RPMI7951 (cell line): ENCODE measurements around the gene PON3. TPM values are rescaled to one million over a fixed set of nuclear protein-coding genes. Genes with fewer than 3 reads are reported as not detected.

Source experiments
- DNase-seq: peaks from one replicate; pipeline ENCODE4 v3.0.0-alpha.2; 2012; ENCODE audit warnings: low read depth
- total RNA-seq: library from RNA; depleted of rRNA; stranded (reverse); fragments of >200 nt; shearing (Covaris generic); gene quantifications from 2 replicates; pipeline ENCODE4 v1.2.3, GENCODE V29; 2014

PON3 gene
- total RNA-seq, 1 experiment from 2014 or later, result not detected

- no peak for DNase-seq
Measured at GRCh38 chr7:95342029-95342428, 54.1 kb downstream of the PON3 start.

GRCh38 chr7:95340491-95340890 is 55.7 kb downstream of the PON3 start:
- DNase-seq, result no peak

DNA sequence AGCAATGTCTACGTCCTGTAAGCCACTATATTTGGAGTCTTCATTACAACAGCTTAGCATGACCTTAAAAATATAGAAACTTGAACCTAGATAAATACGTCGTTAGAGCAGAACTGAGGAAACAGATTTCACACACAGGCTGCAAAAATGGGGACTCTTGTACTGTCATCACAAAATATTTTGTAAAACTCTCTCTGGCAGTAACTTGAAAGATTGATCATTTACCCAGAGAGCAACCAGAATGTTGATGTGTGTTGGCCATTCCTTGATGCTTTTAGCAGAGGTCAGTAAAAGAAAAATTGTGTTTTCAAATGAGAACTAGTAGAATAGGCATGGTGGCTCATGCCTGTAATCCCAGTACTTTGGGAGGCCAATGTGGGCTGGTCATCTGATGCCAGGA is 57.3 kb downstream of the PON3 start:
- no peak for DNase-seq

DNA sequence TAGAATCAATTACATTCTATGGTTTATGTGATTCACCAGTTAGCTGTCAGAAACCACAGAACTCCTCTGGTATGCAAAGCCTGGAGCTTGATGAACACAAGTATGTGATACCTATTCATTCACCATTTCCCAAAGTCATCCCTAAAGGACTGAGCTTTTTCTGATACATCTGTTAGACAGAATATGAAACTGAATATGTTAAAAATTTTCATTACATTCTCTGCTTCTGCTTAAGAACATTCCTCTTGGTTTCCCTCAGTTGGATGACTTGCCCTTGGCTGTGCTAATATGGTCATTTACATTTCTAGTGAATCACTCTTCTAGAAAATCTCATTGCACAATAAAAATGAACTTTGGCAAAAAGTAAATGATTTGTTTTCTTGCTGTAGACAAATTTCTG is 61.1 kb downstream of the PON3 start:
- peak; percentile 72 for DNase-seq

DNA sequence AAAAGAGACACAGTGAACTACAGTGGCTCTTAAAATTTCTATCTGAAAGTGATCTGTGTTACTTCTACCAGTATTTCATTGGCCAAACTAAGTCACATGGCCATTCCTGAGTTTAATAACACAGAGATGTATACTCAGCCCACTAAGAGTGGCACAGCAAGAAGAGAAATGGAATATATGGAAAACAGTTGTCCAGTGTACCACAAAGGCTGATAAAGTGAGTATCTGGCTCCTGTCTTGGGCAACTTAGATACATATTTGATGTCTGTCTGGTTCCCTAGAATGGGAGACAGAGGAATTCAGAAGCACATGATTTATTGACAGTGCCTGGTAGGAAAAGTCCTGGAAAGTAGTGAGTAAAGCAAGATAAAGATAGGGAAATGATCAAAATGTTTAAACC is 61.7 kb downstream of the PON3 start:
- no peak for DNase-seq

GRCh38 chr7:95330961-95331337 is 65.2 kb downstream of the PON3 start:
- DNase-seq, result no peak

DNA sequence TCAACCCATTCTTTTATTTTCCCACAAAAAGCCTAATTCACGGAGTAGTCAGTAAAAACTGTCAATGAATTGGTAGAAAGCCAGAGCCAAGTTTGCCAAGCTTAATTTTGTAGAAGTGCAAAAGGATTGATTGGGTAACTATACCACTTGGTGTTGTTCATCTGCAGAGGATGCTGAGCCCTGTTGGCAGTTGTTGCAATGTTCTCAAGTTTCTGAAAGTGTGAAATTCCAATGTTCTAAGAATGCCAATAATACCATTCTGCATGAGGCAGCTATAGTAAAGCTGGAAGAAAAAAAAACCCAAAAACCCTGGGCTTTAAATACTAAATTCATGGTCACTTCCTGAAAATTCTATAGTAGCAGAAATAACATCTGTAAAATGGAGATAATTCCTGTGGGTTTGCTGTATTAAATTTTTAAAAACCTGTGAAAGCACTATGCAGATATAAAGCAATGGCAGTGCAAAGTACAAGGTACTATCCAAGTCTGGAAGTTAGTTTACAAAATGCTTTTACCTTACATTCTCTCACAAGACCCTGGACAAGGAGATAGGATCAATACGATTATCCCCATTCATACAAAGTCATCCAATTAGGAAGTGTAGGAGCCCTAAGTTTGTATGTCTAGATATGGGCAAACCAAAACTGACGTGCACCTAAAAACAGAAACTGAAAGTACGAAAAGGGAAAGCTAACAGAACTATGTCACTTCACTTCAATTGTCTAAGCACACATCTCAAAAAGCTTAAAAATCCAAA is 65.8 kb downstream of the PON3 start:
- DNase-seq, result peak; percentile 50

- peak; percentile 26 for DNase-seq
Measured at GRCh38 chr7:95327356-95327755, 68.8 kb downstream of the PON3 start.

GRCh38 chr7:95324431-95324830 is 71.7 kb downstream of the PON3 start, which contains the start of gene PON1:
PON1 (minus strand) TSS chr7:95324532; CDS start chr7:95324475, 57 bp downstream.
- no peak for DNase-seq

- no peak for DNase-seq
Measured at GRCh38 chr7:95323410-95324129, 72.6 kb downstream of the PON3 start.

GRCh38 chr7:95322854-95323253 is 73.3 kb downstream of the PON3 start:
- DNase-seq, result no peak

GRCh38 chr7:95322396-95322795 is 73.8 kb downstream of the PON3 start:
- DNase-seq, result peak; percentile 14

DNA sequence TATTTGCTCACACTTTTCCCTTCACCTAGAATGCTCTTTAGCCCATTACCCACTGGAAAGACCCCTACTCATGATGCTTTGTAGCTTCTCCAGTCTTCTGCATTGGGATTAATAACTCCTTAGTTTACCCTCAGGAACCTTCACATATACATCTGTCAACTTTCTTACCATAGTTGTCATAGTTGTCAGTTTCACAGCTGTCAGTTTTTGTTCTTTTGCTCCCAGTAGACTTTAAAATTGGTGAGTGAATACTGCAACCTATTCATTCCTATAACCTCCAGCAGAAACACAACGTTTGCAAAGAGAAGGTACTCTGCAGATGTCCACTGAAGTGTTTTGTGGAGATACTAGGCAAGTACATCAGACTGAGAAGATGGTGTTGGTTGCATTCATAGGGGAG is 74.5 kb downstream of the PON3 start:
- DNase-seq, result no peak

DNA sequence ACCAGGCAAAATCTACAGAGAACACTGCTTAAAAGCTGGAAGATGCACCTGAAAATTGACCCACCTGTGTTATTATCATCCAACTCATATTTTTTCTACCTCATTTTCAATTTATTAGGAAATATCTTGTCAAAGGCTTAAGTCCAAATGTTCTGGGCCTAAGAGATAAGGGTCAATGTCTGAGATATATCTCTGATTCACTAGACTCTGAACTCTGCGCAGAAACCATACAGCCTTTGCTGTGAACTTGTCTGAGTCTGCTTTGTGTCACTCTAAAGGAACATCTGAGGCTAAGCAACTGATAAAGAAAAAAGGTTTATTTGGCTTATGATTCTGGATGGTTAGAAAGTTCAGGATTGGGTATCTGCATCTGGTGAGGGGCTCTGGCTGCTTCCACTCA is 75.5 kb downstream of the PON3 start:
- DNase-seq, result no peak

DNA sequence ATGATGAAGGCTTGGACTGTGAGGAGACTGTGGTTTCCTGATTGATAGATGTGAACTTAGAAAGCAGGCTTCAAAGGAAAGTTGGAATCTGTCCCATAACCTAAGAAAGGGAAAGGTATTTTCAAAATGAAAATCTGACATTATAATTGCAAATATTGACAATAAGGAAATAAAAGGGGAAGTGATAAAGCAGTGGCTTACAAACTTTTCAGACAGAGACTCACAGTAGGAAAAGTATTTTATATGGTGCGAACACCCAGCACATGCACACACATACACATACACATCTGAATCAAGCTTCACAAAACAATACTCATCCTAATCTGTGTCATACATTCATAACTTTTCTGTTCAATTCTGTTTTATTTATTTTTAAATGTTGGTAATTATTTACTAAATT is 76.6 kb downstream of the PON3 start:
- DNase-seq, result no peak

DNA sequence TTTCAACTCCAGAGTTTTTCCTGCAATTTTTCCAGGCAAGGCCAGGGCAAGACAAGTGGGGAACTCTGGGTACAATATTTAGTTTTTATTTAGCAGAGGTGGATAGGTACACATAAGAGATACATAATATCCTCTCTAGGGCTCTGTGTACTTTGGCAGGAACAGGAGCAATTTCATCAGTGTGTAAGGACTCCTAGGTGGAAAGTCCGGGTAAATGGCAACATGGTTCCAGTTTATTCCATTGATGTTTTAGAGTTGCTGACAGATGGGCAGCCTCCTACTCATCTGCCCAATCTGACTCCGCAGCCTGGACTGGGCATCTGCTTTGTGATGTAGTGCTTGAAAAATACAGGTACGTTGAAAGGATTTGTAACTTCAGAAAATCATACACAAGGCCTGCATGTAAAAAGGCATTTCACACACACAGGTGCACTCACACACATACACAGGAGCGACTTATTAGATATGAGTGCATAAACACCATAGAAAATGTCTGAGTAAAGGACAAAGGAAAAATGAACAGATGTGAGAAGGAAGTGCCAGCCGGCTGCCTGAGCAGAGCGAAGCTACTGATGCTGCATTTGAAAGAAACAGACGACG is 77.6 kb downstream of the PON3 start:
- DNase-seq, result no peak

GRCh38 chr7:95317966-95318365 is 78.2 kb downstream of the PON3 start:
- no peak for DNase-seq

- no peak for DNase-seq
Measured at GRCh38 chr7:95317546-95317945, 78.6 kb downstream of the PON3 start.

DNA sequence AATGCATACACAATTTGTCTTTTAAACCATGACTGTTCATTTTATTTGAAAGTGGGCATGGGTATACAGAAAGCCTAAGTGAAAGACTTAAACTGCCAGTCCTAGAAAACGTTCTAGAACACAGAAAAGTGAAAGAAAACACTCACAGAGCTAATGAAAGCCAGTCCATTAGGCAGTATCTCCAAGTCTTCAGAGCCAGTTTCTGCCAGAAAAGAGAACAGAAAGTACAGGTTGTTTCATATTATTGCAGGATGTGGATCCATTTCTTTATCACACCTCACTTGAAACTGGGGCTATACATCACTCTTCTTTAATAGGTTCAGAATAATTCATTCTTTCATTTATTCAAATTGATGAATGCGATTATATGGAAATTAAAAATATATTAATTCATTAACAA is 79.6 kb downstream of the PON3 start:
- DNase-seq, result no peak

- no peak for DNase-seq
Measured at GRCh38 chr7:95312561-95312960, 83.6 kb downstream of the PON3 start.

GRCh38 chr7:95311389-95311788 is 84.8 kb downstream of the PON3 start:
- no peak for DNase-seq

- DNase-seq, result no peak
Measured at GRCh38 chr7:95309951-95310350, 86.2 kb downstream of the PON3 start.
